Fibroblast of lung (primary cell): ENCODE results near the gene CAPN12. TPM values are rescaled to one million over a fixed set of nuclear protein-coding genes. Genes with fewer than 3 reads are reported as not detected.

Experiments
- DNase-seq, 2 donors: peaks; one replicate each; pipeline versions ENCODE4 v3.0.0 to v3.0.0-alpha.2; 2010; ENCODE audit warnings: low read depth in 2 of 2
- H2AFZ ChIP-seq: 2 replicates; pipeline ENCODE4 v1.5.1; 2012; ENCODE audit warnings: low read length, control low read depth, inconsistent platforms
- H3K27ac ChIP-seq: 2 replicates; pipeline ENCODE4 v1.5.1; 2011; ENCODE audit warnings: low read length, control low read depth; ENCODE audit not compliant: insufficient read depth
- H3K27me3 ChIP-seq: 2 replicates; pipeline ENCODE4 v1.5.1; 2011; ENCODE audit warnings: mild to moderate bottlenecking, low read length; ENCODE audit not compliant: control insufficient read depth, insufficient read depth
- H3K36me3 ChIP-seq: 2 replicates; pipeline ENCODE4 v1.5.1; 2011; ENCODE audit warnings: low read length; ENCODE audit not compliant: control insufficient read depth, insufficient read depth
- H3K4me1 ChIP-seq: 2 replicates; pipeline ENCODE4 v1.5.1; 2011; ENCODE audit warnings: low read length; ENCODE audit not compliant: control insufficient read depth, insufficient read depth; ENCODE audit errors: extremely low read depth
- H3K4me2 ChIP-seq: 2 replicates; pipeline ENCODE4 v1.5.1; 2011; ENCODE audit warnings: low read length, control low read depth; ENCODE audit not compliant: insufficient read depth; ENCODE audit errors: extremely low read depth
- H3K4me3 ChIP-seq, 4 experiments: fragments of 200-600 bp in 1 of 4; sonication (generic) in 1 of 4; replicated peaks in 1 of 4; 2 replicates each; pipeline ENCODE4 v1.5.1; 2011 to 2016; ENCODE audit warnings: low read length in 4 of 4, low read depth in 3 of 4, mild to moderate bottlenecking in 3 of 4, control low read depth in 2 of 4, inconsistent platforms in 1 of 4, mixed read lengths in 1 of 4; ENCODE audit not compliant: insufficient read depth in 1 of 4; ENCODE audit errors: control extremely low read depth in 1 of 4
- H3K79me2 ChIP-seq: 2 replicates; pipeline ENCODE4 v1.5.1; 2012; ENCODE audit warnings: mild to moderate bottlenecking, low read length, inconsistent platforms; ENCODE audit not compliant: control insufficient read depth, insufficient read depth
- H3K9ac ChIP-seq: 2 replicates; pipeline ENCODE4 v1.5.1; 2011; ENCODE audit warnings: mild to moderate bottlenecking, low read length, control low read depth; ENCODE audit not compliant: insufficient read depth
- H3K9me3 ChIP-seq: 2 replicates; pipeline ENCODE4 v1.5.1; 2012; ENCODE audit warnings: low read depth, low read length; ENCODE audit not compliant: control insufficient read depth, insufficient read depth
- H4K20me1 ChIP-seq: 2 replicates; pipeline ENCODE4 v1.5.1; 2011; ENCODE audit warnings: low read length; ENCODE audit not compliant: control insufficient read depth, insufficient read depth; ENCODE audit errors: extremely low read depth
- CTCF ChIP-seq, 2 donors: IDR thresholded peaks in 1 of 2; conservative IDR thresholded peaks in 1 of 2; 1 replicate in 1 of 2; 2 replicates in 1 of 2; pipeline ENCODE4 v1.5.1; 2011 to 2012; ENCODE audit warnings: low read length in 2 of 2, control low read depth in 1 of 2, inconsistent platforms in 1 of 2, low read depth in 1 of 2, mild to moderate bottlenecking in 1 of 2
- EZH2 ChIP-seq: IDR thresholded peaks from 2 replicates; pipeline ENCODE4 v1.5.1; 2012; ENCODE audit warnings: low read length, control low read depth, mild to moderate bottlenecking; ENCODE audit errors: missing control alignments
- polyA plus RNA-seq, 2 donors: library from polyadenylated mRNA; depleted of rRNA in 1 of 2; stranded (reverse) in 1 of 2; unstranded in 1 of 2; fragments of >200 nt; gene quantifications; 2 replicates each; pipeline ENCODE4 v1.2.1, GENCODE V29; 2011 to 2012; ENCODE audit warnings: missing spikeins in 1 of 2
- total RNA-seq: library from RNA; depleted of rRNA; stranded (reverse); fragments of >200 nt; gene quantifications from 2 replicates; pipeline ENCODE4 v1.2.1, GENCODE V29; 2014

The CAPN12 gene
- total and polyA plus RNA-seq, 2 donors (not counting 1 experiment from before 2014, with no cell fraction given): 0.20 to 0.50 TPM

DNA sequence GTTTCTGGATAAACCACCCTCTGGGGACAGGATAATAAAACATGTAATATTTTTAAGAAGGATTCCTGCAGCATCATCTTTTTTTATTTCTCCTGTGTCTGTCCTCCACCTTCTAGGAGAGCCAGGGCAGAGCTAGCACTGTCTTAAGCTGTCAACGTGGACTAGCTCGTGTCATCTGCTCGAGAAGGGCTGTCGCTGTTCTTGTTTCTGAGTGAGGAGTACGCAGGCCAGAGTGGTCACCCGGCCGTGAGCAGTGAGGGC is 13.9 kb downstream of the CAPN12 start:
- peaks cover 4% of the 10 kb centered on the region for H3K4me1 ChIP-seq
- H3K9me3 ChIP-seq: no peaks in the 10 kb centered on the region
- peaks cover 2% of the 10 kb centered on the region for H3K79me2 ChIP-seq
- H3K4me3 ChIP-seq: no peak overlapping the region
- no peak overlapping the region for H3K27ac ChIP-seq
- peaks cover 36% of the 10 kb centered on the region for H3K36me3 ChIP-seq
- no peaks in the 10 kb centered on the region for H3K27me3 ChIP-seq
- H3K9ac ChIP-seq: no peak overlapping the region
- DNase-seq: no peak
- H4K20me1 ChIP-seq: no peaks in the 10 kb centered on the region
- H3K4me2 ChIP-seq: no peak overlapping the region
- TF ChIP-seq EZH2 (no peak), CTCF (conservative IDR thresholded peaks at IDR 0.05 in 1 of 2, IDR thresholded peaks at IDR 0.05 in 1 of 2; ENCODE audit: low read depth in 1 of 2, low read length in 2 of 2) (no peak)
- H2AFZ ChIP-seq: no peak overlapping the region

GRCh38 chr19:38729653-38730469 is 14.4 kb downstream of the CAPN12 start:
- DNase-seq: peak; percentile 47 to 55
- H2AFZ ChIP-seq: no peak overlapping the region
- no peaks in the 10 kb centered on the region for H3K27me3 ChIP-seq
- no peak overlapping the region for H3K4me2 ChIP-seq
- H3K9me3 ChIP-seq: no peaks in the 10 kb centered on the region
- peaks cover 4% of the 10 kb centered on the region for H3K4me1 ChIP-seq
- TF ChIP-seq EZH2: no peak
- TF ChIP-seq CTCF (conservative IDR thresholded peaks at IDR 0.05 in 1 of 2, IDR thresholded peaks at IDR 0.05 in 1 of 2; ENCODE audit: low read depth in 1 of 2, low read length in 2 of 2): peak; percentile 66 to 82
- peaks cover 41% of the 10 kb centered on the region for H3K36me3 ChIP-seq
- H3K27ac ChIP-seq: no peak overlapping the region
- H3K79me2 ChIP-seq: peaks cover 2% of the 10 kb centered on the region
- H3K9ac ChIP-seq: no peak overlapping the region
- no peaks in the 10 kb centered on the region for H4K20me1 ChIP-seq
- H3K4me3 ChIP-seq: no peak overlapping the region

GRCh38 chr19:38728752-38729541 is 15.3 kb downstream of the CAPN12 start:
- TF ChIP-seq EZH2 (no peak), CTCF (conservative IDR thresholded peaks at IDR 0.05 in 1 of 2, IDR thresholded peaks at IDR 0.05 in 1 of 2; ENCODE audit: low read depth in 1 of 2, low read length in 2 of 2) (no peak)
- H3K36me3 ChIP-seq: peaks cover 49% of the 10 kb centered on the region

More at GRCh38 chr19:38728752-38729541, 15.3 kb downstream of the CAPN12 start:
- no peak overlapping the region for H2AFZ ChIP-seq
- no peak overlapping the region for H3K4me3 ChIP-seq
- peaks cover 4% of the 10 kb centered on the region for H3K4me1 ChIP-seq
- H3K79me2 ChIP-seq: peaks cover 2% of the 10 kb centered on the region
- no peak overlapping the region for H3K27ac ChIP-seq
- H3K27me3 ChIP-seq: no peaks in the 10 kb centered on the region
- H3K4me2 ChIP-seq: no peak overlapping the region
- H3K9ac ChIP-seq: no peak overlapping the region
- H4K20me1 ChIP-seq: no peaks in the 10 kb centered on the region
- no peaks in the 10 kb centered on the region for H3K9me3 ChIP-seq
- no peak for DNase-seq
